ENCODE data around the gene GSTM3. TPM values are rescaled to one million over a fixed set of nuclear protein-coding genes. Genes with fewer than 3 reads are reported as not detected.

GSTM3 gene
- total and polyA plus RNA-seq, 9 of the 15 experiments (the other 6 are each of a cell fraction or from before 2014, with no cell fraction given), result 3.9 to 24.5 (median 9.4) TPM

DNA sequence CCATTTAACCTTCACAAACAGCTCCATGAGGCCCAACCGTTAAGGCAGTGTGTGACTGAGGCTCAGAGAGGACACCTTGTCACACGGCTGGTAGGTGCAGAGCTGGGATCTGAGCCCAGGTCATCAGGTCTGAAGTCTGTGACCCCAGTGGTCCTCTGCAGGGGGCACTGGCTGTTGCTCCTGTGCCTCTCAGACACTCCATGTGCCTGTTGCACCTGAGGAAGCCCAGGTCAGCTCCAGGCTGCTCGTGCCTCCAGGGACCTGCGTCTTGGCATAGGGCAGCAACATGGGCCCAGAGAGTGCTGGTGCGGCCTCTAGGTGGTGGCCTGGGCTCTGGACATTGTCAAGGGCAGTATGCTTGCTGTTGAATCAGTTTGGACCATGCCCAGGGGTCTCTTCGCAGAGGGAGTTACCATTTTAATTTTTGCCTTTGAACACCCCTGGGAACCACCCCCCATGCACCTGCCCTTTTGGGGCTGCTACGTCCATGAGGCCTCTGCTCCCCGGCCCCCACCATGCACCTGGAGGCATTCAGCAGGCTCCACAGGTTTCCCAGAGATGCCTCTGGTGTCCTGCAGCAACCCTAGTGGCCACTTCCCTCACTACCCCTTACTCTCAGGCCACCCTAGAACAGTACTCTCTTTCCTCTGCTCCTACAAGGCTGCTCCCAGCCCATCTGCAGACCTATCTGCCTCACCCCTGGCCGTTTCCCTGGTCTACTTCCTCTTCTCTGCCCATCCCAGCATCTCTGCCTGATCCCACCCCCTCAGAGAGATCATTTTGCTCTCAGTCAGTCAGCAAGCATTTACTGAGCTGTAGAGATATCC, 48.1 kb upstream of the GSTM3 start (continued):
- peak; percentile 40; the same call in 1 of the 2 replicates for TF ChIP-seq HDAC2 (IDR thresholded peaks at IDR 0.05)
- no peak for TF ChIP-seq NCOA6 (IDR thresholded peaks at IDR 0.05)

DNA sequence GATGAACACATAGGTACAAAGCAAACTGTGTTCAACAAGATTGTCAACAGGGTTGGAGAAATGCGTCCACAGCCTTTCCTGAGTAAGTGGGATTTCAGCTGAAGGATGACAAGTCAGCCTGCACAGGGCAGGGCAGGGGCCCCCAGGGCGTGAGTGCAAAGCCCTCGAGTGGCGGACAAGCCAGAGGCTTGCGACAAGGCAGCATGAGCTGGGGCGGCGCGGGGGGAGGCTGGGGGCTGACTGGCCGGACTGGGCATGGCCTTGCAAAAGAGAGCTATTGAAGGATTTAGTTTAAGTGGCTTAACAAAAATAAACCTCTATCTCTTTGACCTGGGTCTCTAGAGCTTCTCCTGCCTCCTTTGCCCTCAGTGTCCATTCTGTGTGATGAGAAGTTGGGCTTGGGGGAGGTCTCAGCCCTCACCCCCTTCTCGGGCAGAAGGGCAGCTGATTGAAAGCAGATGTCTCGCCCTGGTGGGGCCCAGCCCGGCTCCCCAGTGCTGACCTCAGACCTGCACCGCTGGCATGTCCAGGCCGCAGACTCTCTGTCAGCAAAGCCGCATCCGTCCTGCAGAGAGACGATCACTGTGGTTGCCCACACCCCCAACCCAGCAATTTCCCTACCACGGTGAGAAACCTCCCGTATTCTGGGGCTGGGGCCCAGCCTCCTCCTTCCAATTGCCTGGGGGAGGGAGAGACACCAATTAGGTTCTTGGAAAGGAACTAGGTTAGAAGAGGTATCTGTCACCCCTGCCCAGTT, 47.2 kb upstream of the GSTM3 start:
- H3K79me2 ChIP-seq (ENCODE audit: control insufficient read depth, insufficient read depth, low read length), result no peaks in the 10 kb centered on the region
- H3K4me1 ChIP-seq (replicated peaks in 1 of 2; ENCODE audit: control insufficient read depth in 2 of 2, insufficient read depth in 2 of 2, low read length in 2 of 2), result peaks cover 47 to 54% of the 10 kb centered on the region in 2 experiments
- in situ Hi-C loops (cut with MboI), result no loop called here
- ChIA-PET POLR2A (interaction anchor here (0.7 to 1.8 kb wide), 6 partner anchors 11 to 262 kb away, joined by 3 to 6 read pairs (median 3); partner anchors contain the start of gene GNAI3), CTCF (ENCODE audit: low intra/inter-chr PET ratio) (no interaction called here)
- FAIRE-seq, result no peak
- H3K27me3 ChIP-seq (ENCODE audit: control insufficient read depth in 2 of 2, insufficient read depth in 2 of 2, low read length in 2 of 2), result no peaks in the 10 kb centered on the region
- H3K4me2 ChIP-seq (ENCODE audit: insufficient read depth, low read length), result no peak overlapping the region
- H3K36me3 ChIP-seq (ENCODE audit: control insufficient read depth, insufficient read depth, low read length), result no peaks in the 10 kb centered on the region
- no peaks in the 10 kb centered on the region for H3K9me1 ChIP-seq (ENCODE audit: control insufficient read depth, insufficient read depth, low read length)
- intact Hi-C loops (cut with micrococcal nuclease), result no loop called here
- no peak overlapping the region for H3K4me3 ChIP-seq
- ATAC-seq, result no peak
- no peak for DNase-seq (ENCODE audit: extremely low read depth in 1 of 4, low spot score in 3 of 4)
- no peak for TF ChIP-seq ZNF436 (CRISPR knock-in tag; IDR thresholded peaks at IDR 0.05)
- TF ChIP-seq HDAC3 (IDR thresholded peaks at IDR 0.05; ENCODE audit: borderline replicate concordance, partially characterized antibody), result no peak
- TF ChIP-seq, protein P1, sequence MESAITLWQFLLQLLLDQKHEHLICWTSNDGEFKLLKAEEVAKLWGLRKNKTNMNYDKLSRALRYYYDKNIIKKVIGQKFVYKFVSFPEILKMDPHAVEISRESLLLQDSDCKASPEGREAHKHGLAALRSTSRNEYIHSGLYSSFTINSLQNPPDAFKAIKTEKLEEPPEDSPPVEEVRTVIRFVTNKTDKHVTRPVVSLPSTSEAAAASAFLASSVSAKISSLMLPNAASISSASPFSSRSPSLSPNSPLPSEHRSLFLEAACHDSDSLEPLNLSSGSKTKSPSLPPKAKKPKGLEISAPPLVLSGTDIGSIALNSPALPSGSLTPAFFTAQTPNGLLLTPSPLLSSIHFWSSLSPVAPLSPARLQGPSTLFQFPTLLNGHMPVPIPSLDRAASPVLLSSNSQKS (CRISPR knock-in tag; IDR thresholded peaks at IDR 0.05), result no peak
- TF ChIP-seq PYGO2 (tag; IDR thresholded peaks at IDR 0.05), result no peak
- TF ChIP-seq SUPT5H (IDR thresholded peaks at IDR 0.05), result no peak
- no peak for TF ChIP-seq ZZZ3 (IDR thresholded peaks at IDR 0.05)
- no peak for TF ChIP-seq MCM7 (IDR thresholded peaks at IDR 0.05)
- TF ChIP-seq TRIM28 (IDR thresholded peaks at IDR 0.05), result 0 out of 2 replicates have a peak, but pooled peaks have one; percentile 8
- no TSS peak for BruUV-seq (replicated peaks)
- H2AFZ ChIP-seq (ENCODE audit: low read depth, low read length), result no peak overlapping the region
- H4K20me1 ChIP-seq (replicated peaks; ENCODE audit: control insufficient read depth, insufficient read depth, low read length), result no peaks in the 10 kb centered on the region
- no peak overlapping the region; a peak in 1 of 4 replicates for H3K9ac ChIP-seq (ENCODE audit: insufficient read depth in 1 of 2, low read depth in 2 of 2, low read length in 2 of 2)
- 89% methylated on average over 18 of the region's 19 CpGs for WGBS (ENCODE audit: insufficient coverage, low coverage, missing lambda C conversion rate)
- H3K27ac ChIP-seq (ENCODE audit: extremely low read depth, low read depth, low read length), result no peak overlapping the region
- no peaks in the 10 kb centered on the region for H3K9me3 ChIP-seq (replicated peaks; ENCODE audit: control insufficient read depth, insufficient read depth, low read depth, low read length)
